Heart left ventricle (tissue), 16 donors: ENCODE results near the gene TLCD3B. TPM values are rescaled to one million over a fixed set of nuclear protein-coding genes. Genes with fewer than 3 reads are reported as not detected.
A peak's percentile ranks its signal among the peaks of the same experiment; 100 is the strongest.

ENCODE experiments used
- ATAC-seq, 4 donors: fragments of 200-7000 bp; cut with Tn5 transposase; one replicate each; pipeline ENCODE4 v1.9.1; 2020 to 2022; ENCODE audit warnings: moderate library complexity in 4 of 4, mild to moderate bottlenecking in 3 of 4, moderate number of reproducible peaks in 1 of 4
- DNase-seq, 5 donors: peaks; one replicate each; pipeline ENCODE4 v3.0.0-alpha.2; 2020
- H3K27ac ChIP-seq, 12 donors: fragments of 200-600 bp; sonication (generic) in 4 of 12; one replicate each; pipeline versions ENCODE4 v1.5.0 to v1.8.0; 2016 to 2022; ENCODE audit warnings: mild to moderate bottlenecking in 2 of 12
- H3K27me3 ChIP-seq, 9 donors: fragments of 200-600 bp; sonication (generic) in 2 of 9; one replicate each; pipeline versions ENCODE4 v1.5.1 to v1.8.0; 2016 to 2022; ENCODE audit warnings: mild to moderate bottlenecking in 3 of 9
- H3K36me3 ChIP-seq, 9 donors: fragments of 200-600 bp; sonication (generic) in 2 of 9; one replicate each; pipeline versions ENCODE4 v1.5.0 to v1.8.0; 2018 to 2022; ENCODE audit warnings: mild to moderate bottlenecking in 2 of 9
- H3K4me1 ChIP-seq, 12 donors: fragments of 200-600 bp; sonication (generic) in 4 of 12; one replicate each; pipeline versions ENCODE4 v1.5.0 to v1.8.0; 2016 to 2022; ENCODE audit warnings: mild to moderate bottlenecking in 3 of 12
- H3K4me3 ChIP-seq, 12 donors: fragments of 200-600 bp; sonication (generic) in 4 of 12; one replicate each; pipeline versions ENCODE4 v1.5.0 to v1.8.0; 2017 to 2022; ENCODE audit warnings: mild to moderate bottlenecking in 9 of 12, moderate library complexity in 4 of 12
- H3K9me3 ChIP-seq, 12 donors: fragments of 200-600 bp; sonication (generic) in 4 of 12; one replicate each; pipeline versions ENCODE4 v1.5.0 to v1.8.0; 2016 to 2022; ENCODE audit warnings: mild to moderate bottlenecking in 1 of 12
- CTCF ChIP-seq, 12 donors: fragments of 200-600 bp; sonication (generic) in 4 of 12; IDR thresholded peaks; one replicate each; pipeline versions ENCODE4 v1.5.0 to v1.8.0; 2018 to 2022; ENCODE audit warnings: antibody characterized with exemption in 12 of 12, mild to moderate bottlenecking in 5 of 12
- POLR2A ChIP-seq, 2 donors: fragments of 450-650 bp; IDR thresholded peaks; one replicate each; pipeline ENCODE4 v1.6.1; 2017; ENCODE audit warnings: antibody characterized with exemption in 2 of 2, mild to moderate bottlenecking in 2 of 2, moderate library complexity in 2 of 2
- WGBS, 4 donors: extraction: QIAGEN DNeasy Blood & Tissue Kit in 2 of 4; methylation state at CpG; one replicate each; pipeline versions ENCODE4 v1.1.5 to v1.1.7; 2013 to 2018; 5-methylcytosine and 5-hydroxymethylcytosine counted together
- intact Hi-C, 10 donors: fragments of 100-400 bp; cut with DNase I; formaldehyde crosslinking; loops; one replicate each; pipeline versions ENCODE4 v1.11.1 to v1.14.2; 2022
- polyA plus RNA-seq, 2 donors: library from polyadenylated mRNA; stranded (reverse); fragments of 200-250 nt; gene quantifications; one replicate each; pipeline ENCODE4 v1.2.3, GENCODE V29; 2013
- total RNA-seq, 9 donors: library from RNA; depleted of rRNA in 2 of 9; stranded (reverse); fragments of >200 nt in 2 of 9; fragmentation: NEBNext Ultra II Directional in 3 of 9; extraction: Animal tissue kit (Norgen Biotek cat#: 25700) in 3 of 9; gene quantifications; one replicate each; pipeline versions ENCODE4 v1.1.0 to v1.2.4, GENCODE V29; 2016 to 2023
- donor health status: ischemic (EF 13 %, LVEDD 7.1; RV severe dilation, severe dysfunction).
- donor health status: healthy with polysubstance abuse.
- donor health status: DM: no; HTN: yes; CAD: no.
- donor health status: DM: no; HTN: no; CAD: no.
- donor health status: ischemic (EF 25% LVEDD 6.9; RV normal size, moderate dysfunction).
- donor health status: ischemic (EF 25% LVEDD 5.7; RV mildly dilated, moderate dysfunction).
- donor health status: healthy.
- donor health status: DM: yes; HTN: yes; CAD: no.
- donor health status: ischemic (EF 35%, LVEDD 5.7; RV mildly dilated, moderate dysfunction).
- donor health status: nonischemic (EF 11% LVEDD 7.7; RV severe dilation, severe dysfunction).
- donor health status: DM: yes; HTN: yes; CAD: no.
- donor health status: PGD.
- donor health status: ischemic (EF 29% LVEDD 5.4; RV normal size, mild dysfunction).
- donor health status: nonischemic (EF 23%, LVEDD 6.1; RV moderate dilation, normal function).

The TLCD3B gene
- total and polyA plus RNA-seq, 11 donors: not detected

- no peak for ATAC-seq
- DNase-seq: no peak
- intact Hi-C loops: no loop called here
- Histone ChIP-seq H3K4me3 (no peak overlapping the region), H3K36me3 (peaks cover 6 to 100% (median 100%) of the 10 kb centered on the region in 9 donors), H3K9me3 (no peaks in the 10 kb centered on the region), H3K4me1 (peaks cover 0 to 21% (median 8%) of the 10 kb centered on the region in 12 donors), H3K27ac (no peak overlapping the region), H3K27me3 (no peaks in the 10 kb centered on the region)
- WGBS, 4 donors: 84 to 89% (median 86%) methylated on average over 24 of the region's 24 CpGs
- TF ChIP-seq POLR2A (IDR thresholded peaks at IDR 0.05) (no peak), CTCF (IDR thresholded peaks at IDR 0.05) (no peak)
These were observed 48.3 kb downstream of the TLCD3B start for GRCh38 chr16:29982560-29983419.

GRCh38 chr16:29978564-29979270 lies 52.4 kb downstream of the TLCD3B start:
- Histone ChIP-seq H3K27ac (peak overlapping the region in 11 of 12 donors; percentile 47 to 99 (median 96)), H3K9me3 (no peaks in the 10 kb centered on the region), H3K27me3 (no peaks in the 10 kb centered on the region), H3K4me3 (peak overlapping the region in 1 of 12 donors; percentile 90), H3K36me3 (peaks cover 0 to 64% (median 61%) of the 10 kb centered on the region in 9 donors), H3K4me1 (peaks cover 0 to 57% (median 35%) of the 10 kb centered on the region in 12 donors)
- 72 to 83% (median 77%) methylated on average over 8 to 9 of the region's 9 CpGs for WGBS, 4 donors
- no peak for TF ChIP-seq CTCF (IDR thresholded peaks at IDR 0.05)
- TF ChIP-seq POLR2A (IDR thresholded peaks at IDR 0.05): no peak
- ATAC-seq (no peak), DNase-seq (no peak)
- intact Hi-C loops: loop anchor here in 3 of 10 donors (5.0 kb wide), 3 partner anchors 166 to 669 kb away; partner anchors contain the start of genes MAZ (in 1 of the 3) and PRRT2 (in 1 of the 3)

GRCh38 chr16:29978081-29978480 lies 53.0 kb downstream of the TLCD3B start:
- peak overlapping the region; percentile 47 to 99 (median 96) for H3K27ac ChIP-seq
- peaks cover 0 to 57% (median 36%) of the 10 kb centered on the region in 12 donors for H3K4me1 ChIP-seq
- H3K9me3 ChIP-seq: no peaks in the 10 kb centered on the region
- peak overlapping the region in 6 of 12 donors; percentile 70 to 98 (median 90) for H3K4me3 ChIP-seq
- 89 to 94% (median 90%) methylated on average over 9 of the region's 9 CpGs for WGBS, 4 donors
- H3K27me3 ChIP-seq: no peaks in the 10 kb centered on the region
- TF ChIP-seq POLR2A (IDR thresholded peaks at IDR 0.05) (no peak), CTCF (IDR thresholded peaks at IDR 0.05) (no peak)
- peaks cover 0 to 57% (median 55%) of the 10 kb centered on the region in 9 donors for H3K36me3 ChIP-seq
- ATAC-seq: no peak
- intact Hi-C loops: loop anchor here in 3 of 10 donors (5.0 kb wide), 3 partner anchors 166 to 669 kb away; partner anchors contain the start of genes MAZ (in 1 of the 3) and PRRT2 (in 1 of the 3)
- no peak for DNase-seq
